Tibial artery (tissue), 4 donors: ENCODE measurements around the gene HEATR9.
A peak's percentile ranks its signal among the peaks of the same experiment; 100 is the strongest.

ENCODE experiments used
- DNase-seq, 2 donors: peaks; one replicate each; pipeline ENCODE4 v3.0.0-alpha.2; 2019
- H3K27ac ChIP-seq, 2 donors: fragments of 200-600 bp; sonication (generic) in 1 of 2; 1 replicate in 1 of 2; 2 replicates in 1 of 2; pipeline ENCODE4 v1.5.1; 2018 to 2019; ENCODE audit warnings: mild to moderate bottlenecking in 1 of 2
- H3K27me3 ChIP-seq, 2 donors: fragments of 200-600 bp; sonication (generic) in 1 of 2; one replicate each; pipeline versions ENCODE4 v1.5.1 to v1.6.0; 2016 to 2019
- H3K36me3 ChIP-seq, 3 donors: fragments of 200-600 bp; sonication (generic) in 2 of 3; one replicate each; pipeline ENCODE4 v1.5.1; 2016 to 2019; ENCODE audit warnings: mild to moderate bottlenecking in 2 of 3
- H3K4me1 ChIP-seq, 4 donors: fragments of 200-600 bp; sonication (generic) in 2 of 4; 1 replicate in 3 of 4; 2 replicates in 1 of 4; pipeline ENCODE4 v1.5.1; 2016 to 2019
- H3K4me3 ChIP-seq, 2 donors: fragments of 200-600 bp; sonication (generic) in 1 of 2; 1 replicate in 1 of 2; 2 replicates in 1 of 2; pipeline ENCODE4 v1.5.1; 2018 to 2019; ENCODE audit warnings: mild to moderate bottlenecking in 2 of 2
- H3K9me3 ChIP-seq, 3 donors: fragments of 200-600 bp; sonication (generic) in 1 of 3; one replicate each; pipeline ENCODE4 v1.5.1; 2016 to 2019
- intact Hi-C: fragments of 100-400 bp; cut with DNase I; formaldehyde crosslinking; loops from one replicate; pipeline ENCODE4 v1.15.0; 2023; ENCODE audit warnings: low total_unique reads
- TF ChIP-seq, protein P1 (sequence below), 2 experiments: fragments of 200-600 bp in 1 of 2; fragments of 450-650 bp in 1 of 2; IDR thresholded peaks; one replicate each; pipeline ENCODE4 v1.5.1; 2017 to 2019; ENCODE audit warnings: antibody characterized with exemption in 2 of 2, mild to moderate bottlenecking in 1 of 2, moderate library complexity in 1 of 2

The HEATR9 gene

DNA sequence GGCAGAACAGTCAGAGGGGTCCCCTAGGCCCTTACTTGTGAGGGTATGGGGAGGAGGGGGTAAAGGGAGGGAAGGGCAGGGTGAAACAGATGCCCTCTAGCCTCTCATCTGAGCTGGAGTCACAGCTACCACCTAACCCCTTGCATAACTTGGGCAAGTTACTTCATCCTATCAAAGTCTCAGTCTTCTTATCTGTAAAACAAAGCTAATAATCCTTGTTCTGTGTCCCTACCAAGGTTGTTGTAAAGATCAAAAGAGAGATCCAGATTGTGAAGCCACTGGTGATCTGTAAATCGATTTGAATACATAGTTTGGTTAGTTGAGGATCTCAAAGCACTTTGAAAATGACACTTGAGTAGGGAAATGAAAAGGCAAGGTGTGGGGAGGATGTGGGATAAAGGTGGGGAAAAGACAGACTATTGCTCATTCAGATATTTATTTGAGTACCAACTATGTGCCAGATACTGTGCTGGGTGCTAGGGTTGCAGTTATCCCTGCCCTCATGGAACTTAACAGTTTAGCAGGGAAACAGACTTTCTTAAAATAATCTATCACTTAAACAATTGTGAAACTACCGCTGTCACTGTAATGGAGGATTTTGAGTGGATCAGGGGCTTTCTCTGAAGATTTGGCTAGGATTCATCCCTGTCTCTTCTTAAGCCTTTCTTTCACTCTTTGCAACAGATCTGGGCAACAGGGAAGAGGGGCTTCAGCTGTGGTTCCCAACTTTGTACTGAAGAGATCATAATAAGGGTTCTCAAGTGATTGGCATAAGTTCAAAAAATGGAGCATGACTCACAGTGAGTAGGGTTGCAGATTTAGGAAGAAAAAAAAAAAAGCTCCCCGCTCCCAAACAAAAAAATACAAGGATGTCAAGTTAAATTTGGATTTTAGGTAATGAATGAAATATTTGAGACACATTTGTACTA is 3.0 kb downstream of the HEATR9 start:
- Histone ChIP-seq H3K27ac (no peak overlapping the region), H3K27me3 (no peaks in the 10 kb centered on the region), H3K36me3 (peaks cover 0 to 6% (median 0%) of the 10 kb centered on the region in 3 donors), H3K4me3 (no peak overlapping the region), H3K9me3 (no peaks in the 10 kb centered on the region), H3K4me1 (peaks cover 0 to 10% (median 0%) of the 10 kb centered on the region in 4 donors)
- DNase-seq = no peak
- TF ChIP-seq, protein P1, sequence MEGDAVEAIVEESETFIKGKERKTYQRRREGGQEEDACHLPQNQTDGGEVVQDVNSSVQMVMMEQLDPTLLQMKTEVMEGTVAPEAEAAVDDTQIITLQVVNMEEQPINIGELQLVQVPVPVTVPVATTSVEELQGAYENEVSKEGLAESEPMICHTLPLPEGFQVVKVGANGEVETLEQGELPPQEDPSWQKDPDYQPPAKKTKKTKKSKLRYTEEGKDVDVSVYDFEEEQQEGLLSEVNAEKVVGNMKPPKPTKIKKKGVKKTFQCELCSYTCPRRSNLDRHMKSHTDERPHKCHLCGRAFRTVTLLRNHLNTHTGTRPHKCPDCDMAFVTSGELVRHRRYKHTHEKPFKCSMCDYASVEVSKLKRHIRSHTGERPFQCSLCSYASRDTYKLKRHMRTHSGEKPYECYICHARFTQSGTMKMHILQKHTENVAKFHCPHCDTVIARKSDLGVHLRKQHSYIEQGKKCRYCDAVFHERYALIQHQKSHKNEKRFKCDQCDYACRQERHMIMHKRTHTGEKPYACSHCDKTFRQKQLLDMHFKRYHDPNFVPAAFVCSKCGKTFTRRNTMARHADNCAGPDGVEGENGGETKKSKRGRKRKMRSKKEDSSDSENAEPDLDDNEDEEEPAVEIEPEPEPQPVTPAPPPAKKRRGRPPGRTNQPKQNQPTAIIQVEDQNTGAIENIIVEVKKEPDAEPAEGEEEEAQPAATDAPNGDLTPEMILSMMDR (IDR thresholded peaks at IDR 0.05) = no peak
- intact Hi-C loops = no loop called here

DNA sequence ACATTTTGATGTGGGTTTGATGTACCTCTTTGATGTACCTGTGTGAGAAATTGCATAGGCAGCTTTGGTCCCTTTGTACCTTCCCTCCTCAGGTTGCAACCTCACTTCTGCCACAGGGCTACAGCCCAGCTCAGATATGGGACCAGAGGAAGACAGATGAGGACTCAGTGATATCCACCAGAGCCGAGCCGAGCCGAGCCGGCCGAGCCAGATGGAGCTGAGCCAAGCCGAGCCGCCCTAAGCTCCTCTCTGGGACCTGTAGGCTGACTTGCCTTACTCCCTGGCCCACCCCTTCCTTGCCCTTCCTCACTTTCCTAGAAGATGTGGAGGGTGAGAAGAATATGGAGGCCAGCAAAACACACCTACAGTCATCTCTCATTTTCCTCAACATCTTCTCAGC is 3.8 kb downstream of the HEATR9 start:
- TF ChIP-seq, protein P1 (IDR thresholded peaks at IDR 0.05) = no peak

DNA sequence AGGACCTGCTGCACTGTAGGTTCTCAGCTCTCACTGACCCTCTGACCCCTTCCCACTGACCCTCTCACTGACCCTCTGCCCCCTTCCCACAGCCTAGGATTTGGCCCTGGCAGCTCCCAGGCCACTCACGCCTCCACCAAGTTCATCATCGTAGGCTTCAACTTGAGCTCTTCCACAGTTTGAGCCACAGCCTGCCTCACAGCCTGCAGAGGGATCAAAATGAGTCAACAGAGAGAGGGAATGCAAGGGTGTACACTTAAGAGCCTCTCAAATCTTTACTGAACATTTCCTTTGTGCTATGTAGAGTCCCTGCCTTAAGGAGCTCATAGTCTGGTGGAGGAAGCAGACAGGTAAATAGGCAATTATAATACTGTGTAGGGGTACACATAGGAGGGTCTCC is 12.1 kb downstream of the HEATR9 start:
- no peak overlapping the region for H3K27ac ChIP-seq
- H3K27me3 ChIP-seq = no peaks in the 10 kb centered on the region
- no peaks in the 10 kb centered on the region for H3K4me1 ChIP-seq
- no peak for DNase-seq
- intact Hi-C loops = no loop called here
- no peak overlapping the region for H3K4me3 ChIP-seq
- H3K36me3 ChIP-seq = peaks cover 0 to 33% (median 12%) of the 10 kb centered on the region in 3 donors
- H3K9me3 ChIP-seq = no peaks in the 10 kb centered on the region
- TF ChIP-seq, protein P1 (IDR thresholded peaks at IDR 0.05) = no peak

More for the DNA sequence above, 3.8 kb downstream of the HEATR9 start:
- no peak overlapping the region for H3K27ac ChIP-seq
- H3K9me3 ChIP-seq = no peaks in the 10 kb centered on the region
- no peaks in the 10 kb centered on the region for H3K27me3 ChIP-seq
- peaks cover 0 to 10% (median 0%) of the 10 kb centered on the region in 4 donors for H3K4me1 ChIP-seq
- peaks cover 0 to 6% (median 0%) of the 10 kb centered on the region in 3 donors for H3K36me3 ChIP-seq
- no peak for DNase-seq
- intact Hi-C loops = no loop called here
- H3K4me3 ChIP-seq = no peak overlapping the region

DNA sequence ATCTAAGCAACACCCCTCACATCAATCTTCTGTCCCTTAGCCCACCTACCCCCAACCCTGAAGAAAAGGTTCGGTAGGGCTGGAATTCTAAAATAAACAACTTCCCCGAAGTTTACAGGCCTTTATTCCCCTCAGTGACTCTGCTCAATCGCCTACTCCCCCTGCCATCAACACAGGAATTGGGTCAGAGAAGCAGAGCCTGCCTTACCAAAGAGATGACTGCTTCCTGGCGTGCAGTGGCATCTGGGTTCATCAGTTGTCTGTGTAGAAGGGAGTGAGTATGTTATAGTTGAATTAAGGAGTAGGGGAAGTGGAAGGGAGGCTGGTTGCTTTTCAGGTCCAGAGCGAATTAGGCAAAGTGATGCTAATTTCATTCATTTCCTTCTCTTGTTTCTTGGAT is 12.7 kb downstream of the HEATR9 start:
- H3K4me3 ChIP-seq = no peak overlapping the region
- peaks cover 0 to 33% (median 16%) of the 10 kb centered on the region in 3 donors for H3K36me3 ChIP-seq
- H3K27ac ChIP-seq = no peak overlapping the region
- intact Hi-C loops = no loop called here
- no peaks in the 10 kb centered on the region for H3K27me3 ChIP-seq
- no peaks in the 10 kb centered on the region for H3K4me1 ChIP-seq
- TF ChIP-seq, protein P1 (IDR thresholded peaks at IDR 0.05) = no peak
- H3K9me3 ChIP-seq = no peaks in the 10 kb centered on the region
- no peak for DNase-seq

DNA sequence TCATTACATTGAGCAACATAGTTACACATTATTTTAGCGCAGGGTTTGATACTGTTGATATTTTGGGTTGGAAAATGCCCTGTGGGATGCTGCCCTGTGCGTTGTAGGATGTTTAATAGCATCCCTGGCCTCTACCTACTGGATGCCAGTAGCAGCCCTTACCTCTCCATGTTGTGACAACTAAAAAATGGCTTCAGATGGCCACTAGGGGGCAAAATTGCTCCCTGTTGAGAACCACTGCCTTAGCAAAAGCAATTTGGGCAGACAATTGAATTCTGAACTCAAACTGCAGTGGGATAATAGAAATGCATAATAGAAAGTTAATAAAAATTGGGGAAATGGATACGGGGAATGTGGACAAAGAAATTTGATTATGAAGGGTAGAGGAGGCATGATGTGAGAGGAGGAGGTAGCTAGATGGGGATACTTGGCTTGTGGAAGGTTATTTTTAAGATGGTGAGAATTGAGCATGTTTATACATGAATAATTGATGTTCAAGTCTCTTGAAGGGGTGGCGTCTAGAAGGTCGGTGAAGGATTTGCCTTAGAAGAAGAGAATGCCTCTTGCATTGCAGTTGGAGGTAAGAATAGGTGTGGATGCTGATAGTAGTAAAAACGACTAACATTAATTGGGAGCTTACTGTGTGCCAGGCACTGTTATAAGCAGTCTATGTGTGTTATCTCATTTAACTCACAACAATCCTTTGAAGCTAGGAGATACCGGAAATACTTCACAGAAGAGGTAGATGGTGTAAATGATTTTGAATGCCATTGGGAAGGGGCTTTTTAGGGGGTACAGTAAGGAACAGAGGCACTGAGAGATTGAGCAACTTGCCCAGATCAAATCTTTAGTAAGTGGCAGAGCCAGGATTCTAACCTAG is 19.0 kb downstream of the HEATR9 start:
- no peak overlapping the region for H3K4me3 ChIP-seq
- intact Hi-C loops = no loop called here
- no peak overlapping the region for H3K27ac ChIP-seq
- no peaks in the 10 kb centered on the region for H3K4me1 ChIP-seq
- peaks cover 26 to 69% (median 59%) of the 10 kb centered on the region in 3 donors for H3K36me3 ChIP-seq
- H3K9me3 ChIP-seq = no peaks in the 10 kb centered on the region
- no peaks in the 10 kb centered on the region for H3K27me3 ChIP-seq
- DNase-seq = no peak
- TF ChIP-seq, protein P1 (IDR thresholded peaks at IDR 0.05) = peak; percentile 46 to 58
